ENCODE measurements around the gene RAET1E. TPM values are rescaled to one million over a fixed set of nuclear protein-coding genes. Genes with fewer than 3 reads are reported as not detected.
A peak's percentile ranks its signal among the peaks of the same experiment; 100 is the strongest.

Gene RAET1E
- total and polyA plus RNA-seq, 9 of the 15 experiments (the other 6 are each of a cell fraction or from before 2014, with no cell fraction given), result not detected

DNA sequence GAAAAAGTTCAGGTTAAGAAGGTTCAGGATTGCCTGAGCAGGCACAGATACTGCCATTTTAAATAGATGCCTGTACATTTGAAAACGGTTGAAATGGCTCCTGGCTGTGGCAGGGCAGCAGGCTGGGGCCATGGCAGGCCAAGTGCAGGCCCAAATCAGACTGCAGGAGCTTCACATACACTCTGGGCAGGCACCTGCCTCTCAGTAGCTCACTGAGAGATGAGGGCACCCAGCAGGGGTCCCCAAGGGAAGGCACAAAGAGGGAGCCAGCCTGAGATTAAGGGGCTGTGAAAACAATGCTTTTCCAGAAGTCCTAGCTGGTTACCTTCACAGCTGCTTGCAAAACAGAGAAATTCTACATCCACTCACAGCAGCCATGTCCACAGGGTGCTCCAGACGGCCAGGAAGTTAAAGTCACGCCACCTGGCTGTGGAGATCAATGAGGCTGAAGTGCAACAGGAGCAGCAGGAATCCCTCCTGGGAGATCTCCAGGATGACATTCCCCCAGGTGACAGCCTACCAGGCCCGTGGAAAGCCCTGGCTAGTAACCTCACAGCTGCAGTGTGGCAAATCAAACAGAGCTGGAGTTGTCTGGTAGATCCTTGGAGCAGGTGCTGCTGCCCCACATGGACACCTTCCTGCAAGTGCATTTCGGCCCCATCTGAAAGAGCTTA, 6.2 kb upstream of the RAET1E start:
- FAIRE-seq (no peak), DNase-seq (ENCODE audit: extremely low read depth in 1 of 4, low spot score in 3 of 4) (no peak), ATAC-seq (peak; percentile 49; the same call in 2 of the 3 replicates)
- Histone ChIP-seq H3K9me3 (replicated peaks; ENCODE audit: control insufficient read depth, insufficient read depth, low read depth, low read length) (peaks cover 3% of the 10 kb centered on the region; the same call in 1 of the 2 replicates), H4K20me1 (replicated peaks; ENCODE audit: control insufficient read depth, insufficient read depth, low read length) (no peaks in the 10 kb centered on the region), H3K4me1 (replicated peaks in 1 of 2; ENCODE audit: control insufficient read depth in 2 of 2, insufficient read depth in 2 of 2, low read length in 2 of 2) (peaks cover 0 to 6% of the 10 kb centered on the region in 2 experiments; a peak in 1 of 5 replicates), H3K36me3 (ENCODE audit: control insufficient read depth, insufficient read depth, low read length) (no peaks in the 10 kb centered on the region), H3K9ac (ENCODE audit: insufficient read depth in 1 of 2, low read depth in 2 of 2, low read length in 2 of 2) (no peak overlapping the region), H3K9me1 (ENCODE audit: control insufficient read depth, insufficient read depth, low read length) (no peaks in the 10 kb centered on the region), H3K27ac (ENCODE audit: extremely low read depth, low read depth, low read length) (no peak overlapping the region), H3K4me2 (ENCODE audit: insufficient read depth, low read length) (no peak overlapping the region), H3K27me3 (ENCODE audit: control insufficient read depth in 2 of 2, insufficient read depth in 2 of 2, low read length in 2 of 2) (peaks cover 26 to 63% of the 10 kb centered on the region in 2 experiments), H3K4me3 (no peak overlapping the region), H2AFZ (ENCODE audit: low read depth, low read length) (no peak overlapping the region), H3K79me2 (ENCODE audit: control insufficient read depth, insufficient read depth, low read length) (no peaks in the 10 kb centered on the region)
- POLR2A ChIA-PET, result interaction anchor here (0.7 to 2.2 kb wide), 3 partner anchors 9 to 154 kb away, joined by 3 to 13 read pairs (median 4); no protein-coding TSS in a partner anchor
- in situ Hi-C loops (cut with MboI), result loop anchor here (25.0 kb wide), 1 partner anchor 867 kb away; no protein-coding TSS in a partner anchor
- WGBS (ENCODE audit: insufficient coverage, low coverage, missing lambda C conversion rate), result 7% methylated on average over 5 of the region's 5 CpGs
- CTCF ChIA-PET (ENCODE audit: low intra/inter-chr PET ratio), result interaction anchor here (0.6 kb wide), 1 partner anchor 45 kb away, joined by 3 read pairs; no protein-coding TSS in a partner anchor
- TF ChIP-seq SMAD4 (CRISPR knock-in tag; conservative IDR thresholded peaks at IDR 0.05) (no peak), ZNF518B (CRISPR knock-in tag; IDR thresholded peaks at IDR 0.05) (no peak), LEF1 (IDR thresholded peaks at IDR 0.05) (no peak), ESRRA (IDR thresholded peaks at IDR 0.05; ENCODE audit: borderline replicate concordance, low read depth) (no peak), RAD21 (CRISPR knock-in tag; conservative IDR thresholded peaks at IDR 0.05 in 1 of 2, IDR thresholded peaks at IDR 0.05 in 1 of 2) (0 out of 4 replicates have a peak, but pooled peaks of 1 of the 2 experiments have one; percentile 14), ZNF224 (CRISPR knock-in tag; IDR thresholded peaks at IDR 0.05) (no peak), ZNF707 (CRISPR knock-in tag; conservative IDR thresholded peaks at IDR 0.05) (no peak), ETS1 (conservative IDR thresholded peaks at IDR 0.05; ENCODE audit: control insufficient read depth, low read depth, low read length) (no peak)
- TF ChIP-seq, protein P1, sequence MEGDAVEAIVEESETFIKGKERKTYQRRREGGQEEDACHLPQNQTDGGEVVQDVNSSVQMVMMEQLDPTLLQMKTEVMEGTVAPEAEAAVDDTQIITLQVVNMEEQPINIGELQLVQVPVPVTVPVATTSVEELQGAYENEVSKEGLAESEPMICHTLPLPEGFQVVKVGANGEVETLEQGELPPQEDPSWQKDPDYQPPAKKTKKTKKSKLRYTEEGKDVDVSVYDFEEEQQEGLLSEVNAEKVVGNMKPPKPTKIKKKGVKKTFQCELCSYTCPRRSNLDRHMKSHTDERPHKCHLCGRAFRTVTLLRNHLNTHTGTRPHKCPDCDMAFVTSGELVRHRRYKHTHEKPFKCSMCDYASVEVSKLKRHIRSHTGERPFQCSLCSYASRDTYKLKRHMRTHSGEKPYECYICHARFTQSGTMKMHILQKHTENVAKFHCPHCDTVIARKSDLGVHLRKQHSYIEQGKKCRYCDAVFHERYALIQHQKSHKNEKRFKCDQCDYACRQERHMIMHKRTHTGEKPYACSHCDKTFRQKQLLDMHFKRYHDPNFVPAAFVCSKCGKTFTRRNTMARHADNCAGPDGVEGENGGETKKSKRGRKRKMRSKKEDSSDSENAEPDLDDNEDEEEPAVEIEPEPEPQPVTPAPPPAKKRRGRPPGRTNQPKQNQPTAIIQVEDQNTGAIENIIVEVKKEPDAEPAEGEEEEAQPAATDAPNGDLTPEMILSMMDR (IDR thresholded peaks at IDR 0.05 in 2 of 3, conservative IDR thresholded peaks at IDR 0.05 in 1 of 3; ENCODE audit: insufficient read depth in 2 of 3, low read depth in 1 of 3, low read length in 3 of 3), result no peak
- intact Hi-C loops (cut with micrococcal nuclease), result no loop called here
- BruUV-seq (replicated peaks), result no TSS peak

Measured in K562 (cell line).